K562 treated with DMSO at 1 percent for 24 hours (cell line): Measurements from ENCODE around the gene SPANXC. TPM values are rescaled to one million over a fixed set of nuclear protein-coding genes. Genes with fewer than 3 reads are reported as not detected.

ENCODE experiments used
- total RNA-seq: library from RNA; unstranded; fragments of 300-600 nt; gene quantifications from 2 replicates; pipeline ENCODE4 v1.2.3, GENCODE V29; 2022; ENCODE audit warnings: low read depth; ENCODE audit not compliant: insufficient read depth

The SPANXC gene, protein sequence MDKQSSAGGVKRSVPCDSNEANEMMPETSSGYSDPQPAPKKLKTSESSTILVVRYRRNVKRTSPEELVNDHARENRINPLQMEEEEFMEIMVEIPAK
- not detected in 2 replicates for total RNA-seq

GRCh38 chrX:141242417-141242816 is at the start of gene SPANXC:
TSS of gene SPANXC (minus strand) at chrX:141242517. CDS start at chrX:141242457, 60 bp downstream.

Other genes with a start within 250 kb of the SPANXC start
- not detected in 2 replicates for gene SPANXB1, start 239.9 kb downstream of the SPANXC start, total RNA-seq
- 19.0 and 20.9 TPM in 2 replicates for gene LDOC1, start 65.4 kb downstream of the SPANXC start, total RNA-seq